ENCODE results near the gene CUL7. TPM values are rescaled to one million over a fixed set of nuclear protein-coding genes. Genes with fewer than 3 reads are reported as not detected.

CUL7 gene
- total and polyA plus RNA-seq, 9 of the 15 experiments (the other 6 are each of a cell fraction or from before 2014, with no cell fraction given): 0.44 to 20.1 (median 8.6) TPM

DNA sequence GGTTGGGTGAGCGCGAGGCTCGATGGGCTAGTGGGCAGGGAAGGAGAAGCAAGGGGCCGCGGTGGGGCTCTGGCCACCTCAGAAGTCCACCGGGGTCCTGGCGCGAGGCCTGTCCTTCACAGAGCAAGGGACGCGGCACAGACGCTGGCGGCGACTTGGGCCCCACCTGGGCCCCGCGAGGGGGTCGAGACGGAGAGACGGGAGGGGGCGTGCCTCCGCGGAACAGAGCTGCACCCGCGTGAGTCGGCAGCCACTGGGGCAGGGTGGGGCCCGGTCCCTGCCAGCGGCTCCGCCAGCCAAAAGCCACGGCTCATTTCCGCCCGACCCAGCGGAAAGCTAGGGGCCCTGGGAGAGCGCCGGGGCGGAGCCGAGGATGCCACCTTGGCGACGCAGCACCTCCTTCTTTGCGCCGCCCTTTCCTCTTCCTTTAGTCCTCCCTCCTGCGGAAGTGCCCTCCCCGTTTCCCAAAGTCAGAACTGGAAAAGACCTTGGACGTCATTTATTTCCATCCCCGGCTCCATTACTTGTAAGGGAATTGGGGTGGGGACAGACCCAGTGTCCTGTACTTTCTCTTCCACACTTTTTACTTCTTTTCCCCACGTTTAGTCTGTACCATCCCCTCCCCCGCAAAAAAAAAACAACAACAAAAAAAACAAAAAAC is at the start of gene CUL7 (continued):
- TF ChIP-seq ZNF76 (CRISPR knock-in tag; IDR thresholded peaks at IDR 0.05; ENCODE audit: borderline replicate concordance) (0 out of 2 replicates have a peak, but pooled peaks have one; percentile 54), EWSR1 (IDR thresholded peaks at IDR 0.05; ENCODE audit: borderline replicate concordance, low read depth, partially characterized antibody) (no peak), ZFP1 (CRISPR knock-in tag; IDR thresholded peaks at IDR 0.05) (peak; percentile 85), MTA2 (IDR thresholded peaks at IDR 0.05; ENCODE audit: low read depth) (no peak), RBM14 (IDR thresholded peaks at IDR 0.05; ENCODE audit: borderline replicate concordance, insufficient read depth, low read depth, low read length) (no peak), CBX8 (IDR thresholded peaks at IDR 0.05; ENCODE audit: borderline replicate concordance, extremely low read depth, low read depth, low read length, poor library complexity, severe bottlenecking) (no peak), MAFK (IDR thresholded peaks at IDR 0.05; ENCODE audit: low read length) (no peak; the same call in 1 of the 2 replicates), EP400 (IDR thresholded peaks at IDR 0.05) (peak; percentile 97), HDAC8 (tag; IDR thresholded peaks at IDR 0.05) (no peak), ARID1B (IDR thresholded peaks at IDR 0.05) (peak; percentile 45; the same call in 1 of the 2 replicates), DACH1 (IDR thresholded peaks at IDR 0.05; ENCODE audit: partially characterized antibody) (no peak), ZFP36 (IDR thresholded peaks at IDR 0.05; ENCODE audit: low read depth, low read length, partially characterized antibody) (no peak), ZNF778 (CRISPR knock-in tag; IDR thresholded peaks at IDR 0.05) (no peak), ZNF436 (CRISPR knock-in tag; IDR thresholded peaks at IDR 0.05) (peak; percentile 77), RBM25 (IDR thresholded peaks at IDR 0.05; ENCODE audit: low read depth, low read length, severe bottlenecking) (no peak), SRSF7 (optimal IDR thresholded peaks at IDR 0.05; ENCODE audit: low read depth, low read length) (no peak)
- TF ChIP-seq, protein P1, sequence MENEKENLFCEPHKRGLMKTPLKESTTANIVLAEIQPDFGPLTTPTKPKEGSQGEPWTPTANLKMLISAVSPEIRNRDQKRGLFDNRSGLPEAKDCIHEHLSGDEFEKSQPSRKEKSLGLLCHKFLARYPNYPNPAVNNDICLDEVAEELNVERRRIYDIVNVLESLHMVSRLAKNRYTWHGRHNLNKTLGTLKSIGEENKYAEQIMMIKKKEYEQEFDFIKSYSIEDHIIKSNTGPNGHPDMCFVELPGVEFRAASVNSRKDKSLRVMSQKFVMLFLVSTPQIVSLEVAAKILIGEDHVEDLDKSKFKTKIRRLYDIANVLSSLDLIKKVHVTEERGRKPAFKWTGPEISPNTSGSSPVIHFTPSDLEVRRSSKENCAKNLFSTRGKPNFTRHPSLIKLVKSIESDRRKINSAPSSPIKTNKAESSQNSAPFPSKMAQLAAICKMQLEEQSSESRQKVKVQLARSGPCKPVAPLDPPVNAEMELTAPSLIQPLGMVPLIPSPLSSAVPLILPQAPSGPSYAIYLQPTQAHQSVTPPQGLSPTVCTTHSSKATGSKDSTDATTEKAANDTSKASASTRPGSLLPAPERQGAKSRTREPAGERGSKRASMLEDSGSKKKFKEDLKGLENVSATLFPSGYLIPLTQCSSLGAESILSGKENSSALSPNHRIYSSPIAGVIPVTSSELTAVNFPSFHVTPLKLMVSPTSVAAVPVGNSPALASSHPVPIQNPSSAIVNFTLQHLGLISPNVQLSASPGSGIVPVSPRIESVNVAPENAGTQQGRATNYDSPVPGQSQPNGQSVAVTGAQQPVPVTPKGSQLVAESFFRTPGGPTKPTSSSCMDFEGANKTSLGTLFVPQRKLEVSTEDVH (IDR thresholded peaks at IDR 0.05; ENCODE audit: low read depth, partially characterized antibody): peak; percentile 91
- TF ChIP-seq, protein P2, sequence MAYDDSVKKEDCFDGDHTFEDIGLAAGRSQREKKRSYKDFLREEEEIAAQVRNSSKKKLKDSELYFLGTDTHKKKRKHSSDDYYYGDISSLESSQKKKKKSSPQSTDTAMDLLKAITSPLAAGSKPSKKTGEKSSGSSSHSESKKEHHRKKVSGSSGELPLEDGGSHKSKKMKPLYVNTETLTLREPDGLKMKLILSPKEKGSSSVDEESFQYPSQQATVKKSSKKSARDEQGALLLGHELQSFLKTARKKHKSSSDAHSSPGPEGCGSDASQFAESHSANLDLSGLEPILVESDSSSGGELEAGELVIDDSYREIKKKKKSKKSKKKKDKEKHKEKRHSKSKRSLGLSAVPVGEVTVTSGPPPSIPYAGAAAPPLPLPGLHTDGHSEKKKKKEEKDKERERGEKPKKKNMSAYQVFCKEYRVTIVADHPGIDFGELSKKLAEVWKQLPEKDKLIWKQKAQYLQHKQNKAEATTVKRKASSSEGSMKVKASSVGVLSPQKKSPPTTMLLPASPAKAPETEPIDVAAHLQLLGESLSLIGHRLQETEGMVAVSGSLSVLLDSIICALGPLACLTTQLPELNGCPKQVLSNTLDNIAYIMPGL (CRISPR knock-in tag; IDR thresholded peaks at IDR 0.05): no peak
- TF ChIP-seq, protein P3, sequence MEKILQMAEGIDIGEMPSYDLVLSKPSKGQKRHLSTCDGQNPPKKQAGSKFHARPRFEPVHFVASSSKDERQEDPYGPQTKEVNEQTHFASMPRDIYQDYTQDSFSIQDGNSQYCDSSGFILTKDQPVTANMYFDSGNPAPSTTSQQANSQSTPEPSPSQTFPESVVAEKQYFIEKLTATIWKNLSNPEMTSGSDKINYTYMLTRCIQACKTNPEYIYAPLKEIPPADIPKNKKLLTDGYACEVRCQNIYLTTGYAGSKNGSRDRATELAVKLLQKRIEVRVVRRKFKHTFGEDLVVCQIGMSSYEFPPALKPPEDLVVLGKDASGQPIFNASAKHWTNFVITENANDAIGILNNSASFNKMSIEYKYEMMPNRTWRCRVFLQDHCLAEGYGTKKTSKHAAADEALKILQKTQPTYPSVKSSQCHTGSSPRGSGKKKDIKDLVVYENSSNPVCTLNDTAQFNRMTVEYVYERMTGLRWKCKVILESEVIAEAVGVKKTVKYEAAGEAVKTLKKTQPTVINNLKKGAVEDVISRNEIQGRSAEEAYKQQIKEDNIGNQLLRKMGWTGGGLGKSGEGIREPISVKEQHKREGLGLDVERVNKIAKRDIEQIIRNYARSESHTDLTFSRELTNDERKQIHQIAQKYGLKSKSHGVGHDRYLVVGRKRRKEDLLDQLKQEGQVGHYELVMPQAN (IDR thresholded peaks at IDR 0.05; ENCODE audit: borderline replicate concordance): peak; percentile 78
